Neural cell (in vitro differentiated cells): ENCODE results near the gene DUSP22. TPM values are rescaled to one million over a fixed set of nuclear protein-coding genes. Genes with fewer than 3 reads are reported as not detected.

ENCODE experiments used
- H2AFZ ChIP-seq: fragments of 200-600, 300-800 bp; sonication (generic), shearing (Covaris generic); 2 replicates; pipeline ENCODE4 v1.6.0; 2014; ENCODE audit warnings: low read depth, mild to moderate bottlenecking, antibody characterized with exemption, low read length, moderate library complexity
- H3F3A ChIP-seq: fragments of 200-600 bp; shearing (Covaris generic); 2 replicates; pipeline ENCODE4 v1.6.1; 2016; ENCODE audit warnings: mild to moderate bottlenecking, moderate library complexity, mixed read lengths, antibody characterized with exemption, low read length; ENCODE audit not compliant: insufficient read depth, poor library complexity, severe bottlenecking
- H3K27ac ChIP-seq: fragments of 200-600, 300-800 bp; sonication (generic), shearing (Covaris generic); 2 replicates; pipeline ENCODE4 v1.5.1; 2014; ENCODE audit warnings: mild to moderate bottlenecking, low read length, moderate library complexity
- H3K27me3 ChIP-seq: fragments of 300-800, 200-600 bp; sonication (generic), shearing (Covaris generic); 2 replicates; pipeline ENCODE4 v1.6.0; 2014; ENCODE audit warnings: mild to moderate bottlenecking, low read depth, low read length, moderate library complexity; ENCODE audit not compliant: insufficient read depth
- H3K36me3 ChIP-seq: fragments of 300-800, 200-600 bp; sonication (generic), shearing (Covaris generic); 2 replicates; pipeline ENCODE4 v1.5.1; 2014; ENCODE audit warnings: mild to moderate bottlenecking, antibody characterized with exemption, low read length, moderate library complexity; ENCODE audit not compliant: insufficient read depth
- H3K4me2 ChIP-seq: fragments of 300-800, 200-600 bp; sonication (generic), shearing (Covaris generic); 2 replicates; pipeline ENCODE4 v1.6.0; 2014; ENCODE audit warnings: mild to moderate bottlenecking, low read length
- H3K4me3 ChIP-seq: fragments of 300-800, 200-600 bp; sonication (generic), shearing (Covaris generic); 2 replicates; pipeline ENCODE4 v1.5.1; 2014; ENCODE audit warnings: mild to moderate bottlenecking, low read length, moderate library complexity
- H3K79me2 ChIP-seq: fragments of 200-600 bp; shearing (Covaris generic); replicated peaks from 2 replicates; pipeline ENCODE4 v1.6.0; 2014; ENCODE audit warnings: mild to moderate bottlenecking, low read length, moderate library complexity; ENCODE audit not compliant: insufficient read depth
- H3K9ac ChIP-seq: fragments of 300-800, 200-600 bp; sonication (generic), shearing (Covaris generic); 2 replicates; pipeline ENCODE4 v1.6.1; 2016; ENCODE audit warnings: mild to moderate bottlenecking, low read length, mixed read lengths
- H3K9me2 ChIP-seq: fragments of 200-600 bp; shearing (Covaris generic); 2 replicates; pipeline ENCODE4 v1.6.1; 2016; ENCODE audit warnings: mild to moderate bottlenecking, low read length, mixed read lengths; ENCODE audit not compliant: insufficient read depth
- H3K9me3 ChIP-seq: fragments of 200-600, 300-800 bp; sonication (generic), shearing (Covaris generic); 2 replicates; pipeline ENCODE4 v1.6.1; 2016; ENCODE audit warnings: mild to moderate bottlenecking, mixed run types, low read length, moderate library complexity, mixed read lengths
- H4K20me1 ChIP-seq: fragments of 200-600 bp; shearing (Covaris generic); 2 replicates; pipeline ENCODE4 v1.6.1; 2016; ENCODE audit warnings: mild to moderate bottlenecking, mixed run types; ENCODE audit not compliant: insufficient read depth
- EP300 ChIP-seq: fragments of 450-650 bp; conservative IDR thresholded peaks from 2 replicates; pipeline ENCODE4 v1.6.1; 2014; ENCODE audit warnings: antibody characterized with exemption, mild to moderate bottlenecking, moderate library complexity; ENCODE audit not compliant: poor library complexity, severe bottlenecking
- EZH2 ChIP-seq: fragments of 200-600, 300-800 bp; shearing (Covaris generic), sonication (generic); IDR thresholded peaks from 2 replicates; pipeline ENCODE4 v1.6.1; 2014; ENCODE audit warnings: antibody characterized with exemption, low read length, borderline replicate concordance, mild to moderate bottlenecking; ENCODE audit not compliant: insufficient read depth, poor library complexity, severe bottlenecking
- MXI1 ChIP-seq: fragments of 450-650 bp; conservative IDR thresholded peaks from 2 replicates; pipeline ENCODE4 v1.6.1; 2014; ENCODE audit warnings: antibody characterized with exemption, mild to moderate bottlenecking; ENCODE audit not compliant: poor library complexity, severe bottlenecking
- POLR2AphosphoS5 ChIP-seq: IDR thresholded peaks from 2 replicates; pipeline ENCODE4 v1.6.1; 2012
- RAD21 ChIP-seq: fragments of 450-650 bp; conservative IDR thresholded peaks from 2 replicates; pipeline ENCODE4 v1.6.1; 2014; ENCODE audit warnings: antibody characterized with exemption, mild to moderate bottlenecking, moderate library complexity
- REST ChIP-seq: IDR thresholded peaks from 2 replicates; pipeline ENCODE4 v1.6.1; 2012; ENCODE audit warnings: borderline replicate concordance
- SMC3 ChIP-seq: fragments of 450-650 bp; conservative IDR thresholded peaks from 2 replicates; pipeline ENCODE4 v1.6.1; 2014; ENCODE audit warnings: antibody characterized with exemption, mild to moderate bottlenecking, moderate library complexity; ENCODE audit not compliant: poor library complexity
- TAF1 ChIP-seq: IDR thresholded peaks from 2 replicates; pipeline ENCODE4 v1.6.1; 2012; ENCODE audit warnings: low read depth
- polyA plus RNA-seq: library from polyadenylated mRNA; depleted of rRNA; stranded (reverse); fragments of >200 nt; gene quantifications from 2 replicates; pipeline ENCODE4 v1.2.3, GENCODE V29; 2014
- TF ChIP-seq, protein P1 (sequence below): fragments of 450-650 bp; IDR thresholded peaks from 2 replicates; pipeline ENCODE4 v1.5.1; 2014; ENCODE audit warnings: antibody characterized with exemption, mild to moderate bottlenecking, moderate library complexity; ENCODE audit not compliant: poor library complexity, severe bottlenecking

The DUSP22 gene
- polyA plus RNA-seq, 1 donor from 2014 or later, result 24.9 TPM

DNA sequence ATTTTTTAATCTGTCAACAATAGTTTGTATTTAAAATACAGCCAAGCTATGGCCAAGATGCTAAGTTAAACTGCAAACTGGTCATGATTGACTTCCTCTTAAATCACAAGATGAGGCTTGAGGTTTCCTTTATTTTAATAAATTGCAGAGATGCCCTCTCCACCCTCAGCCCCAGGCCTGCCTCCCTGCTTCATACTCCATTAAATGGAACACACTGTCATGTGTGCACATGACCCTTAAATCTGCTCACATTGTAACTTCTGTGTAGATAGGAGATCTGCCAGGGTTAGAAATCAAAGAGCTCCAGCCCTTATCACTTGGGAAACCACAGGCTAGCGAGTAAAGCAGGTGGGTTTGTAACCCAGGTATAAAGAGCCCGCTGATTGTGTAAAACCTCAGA, 20.8 kb downstream of the DUSP22 start:
- H2AFZ ChIP-seq, result no peak overlapping the region
- H3K79me2 ChIP-seq, result no peaks in the 10 kb centered on the region
- no peak overlapping the region for H3K27ac ChIP-seq

GRCh38 chr6:313917-314316, 21.6 kb downstream of the DUSP22 start:
- Histone ChIP-seq H3K27me3 (no peaks in the 10 kb centered on the region), H3K9me2 (no peaks in the 10 kb centered on the region), H3K79me2 (no peaks in the 10 kb centered on the region), H3K9me3 (no peaks in the 10 kb centered on the region), H2AFZ (no peak overlapping the region), H3K9ac (no peak overlapping the region), H3K27ac (no peak overlapping the region), H3K4me2 (no peak overlapping the region), H4K20me1 (no peaks in the 10 kb centered on the region), H3K4me3 (no peak overlapping the region), H3K36me3 (no peaks in the 10 kb centered on the region), H3F3A (no peaks in the 10 kb centered on the region)
- TF ChIP-seq MXI1, result no peak
- no peak for TF ChIP-seq TAF1
- TF ChIP-seq EZH2, result no peak
- no peak for TF ChIP-seq POLR2AphosphoS5
- TF ChIP-seq REST, result no peak
- TF ChIP-seq, protein P1, sequence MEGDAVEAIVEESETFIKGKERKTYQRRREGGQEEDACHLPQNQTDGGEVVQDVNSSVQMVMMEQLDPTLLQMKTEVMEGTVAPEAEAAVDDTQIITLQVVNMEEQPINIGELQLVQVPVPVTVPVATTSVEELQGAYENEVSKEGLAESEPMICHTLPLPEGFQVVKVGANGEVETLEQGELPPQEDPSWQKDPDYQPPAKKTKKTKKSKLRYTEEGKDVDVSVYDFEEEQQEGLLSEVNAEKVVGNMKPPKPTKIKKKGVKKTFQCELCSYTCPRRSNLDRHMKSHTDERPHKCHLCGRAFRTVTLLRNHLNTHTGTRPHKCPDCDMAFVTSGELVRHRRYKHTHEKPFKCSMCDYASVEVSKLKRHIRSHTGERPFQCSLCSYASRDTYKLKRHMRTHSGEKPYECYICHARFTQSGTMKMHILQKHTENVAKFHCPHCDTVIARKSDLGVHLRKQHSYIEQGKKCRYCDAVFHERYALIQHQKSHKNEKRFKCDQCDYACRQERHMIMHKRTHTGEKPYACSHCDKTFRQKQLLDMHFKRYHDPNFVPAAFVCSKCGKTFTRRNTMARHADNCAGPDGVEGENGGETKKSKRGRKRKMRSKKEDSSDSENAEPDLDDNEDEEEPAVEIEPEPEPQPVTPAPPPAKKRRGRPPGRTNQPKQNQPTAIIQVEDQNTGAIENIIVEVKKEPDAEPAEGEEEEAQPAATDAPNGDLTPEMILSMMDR, result no peak
- no peak for TF ChIP-seq SMC3
- no peak for TF ChIP-seq RAD21
- no peak for TF ChIP-seq EP300

More for the DNA sequence above, 20.8 kb downstream of the DUSP22 start:
- Histone ChIP-seq H3K9me3 (no peaks in the 10 kb centered on the region), H3K27me3 (no peaks in the 10 kb centered on the region), H4K20me1 (no peaks in the 10 kb centered on the region), H3F3A (no peaks in the 10 kb centered on the region), H3K4me2 (no peak overlapping the region), H3K9ac (no peak overlapping the region), H3K9me2 (no peaks in the 10 kb centered on the region), H3K36me3 (no peaks in the 10 kb centered on the region), H3K4me3 (no peak overlapping the region)
- TF ChIP-seq TAF1 (no peak), REST (no peak), EZH2 (no peak), RAD21 (no peak), POLR2AphosphoS5 (no peak)
- TF ChIP-seq, protein P1, result no peak
